ENCODE results near the gene ENTPD8.
"Not testable (repeated sequence)": the region's sequence is repeated elsewhere in the genome, so short reads cannot be mapped to it uniquely, and the experiment has no call there.

ENTPD8 gene

GRCh38 chr9:137457406-137458193 is 16.4 kb upstream of the ENTPD8 start:
- no peak for DNase-seq

DNA sequence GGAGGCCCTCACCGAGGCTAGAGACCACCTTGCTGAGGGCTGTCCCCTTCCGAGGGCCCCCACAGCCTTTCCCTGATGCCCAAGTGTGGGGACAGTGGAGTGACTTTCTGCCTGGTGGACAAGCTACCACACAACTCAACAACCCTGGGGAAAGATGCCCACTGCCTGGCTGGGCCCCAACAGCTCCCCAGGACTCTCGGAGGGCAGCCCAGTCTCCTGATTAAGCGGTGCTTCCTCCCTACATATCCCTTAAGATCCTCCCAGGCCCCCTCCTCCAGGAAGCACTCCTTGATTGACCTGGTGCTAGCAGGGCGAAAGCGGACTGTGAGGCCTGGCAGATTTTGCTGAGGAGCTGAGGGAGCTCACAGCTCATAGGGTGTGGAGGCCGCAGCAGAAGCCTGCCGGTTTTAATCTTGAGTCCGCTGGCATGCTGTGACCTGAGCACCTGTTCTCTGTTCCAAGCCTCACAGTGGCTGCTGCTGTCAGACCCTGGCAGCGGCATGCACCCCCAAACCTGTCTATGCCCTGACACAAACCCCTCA is 15.8 kb upstream of the ENTPD8 start:
- DNase-seq = no peak

GRCh38 chr9:137456061-137456863 is 15.1 kb upstream of the ENTPD8 start:
- DNase-seq = no peak

DNA sequence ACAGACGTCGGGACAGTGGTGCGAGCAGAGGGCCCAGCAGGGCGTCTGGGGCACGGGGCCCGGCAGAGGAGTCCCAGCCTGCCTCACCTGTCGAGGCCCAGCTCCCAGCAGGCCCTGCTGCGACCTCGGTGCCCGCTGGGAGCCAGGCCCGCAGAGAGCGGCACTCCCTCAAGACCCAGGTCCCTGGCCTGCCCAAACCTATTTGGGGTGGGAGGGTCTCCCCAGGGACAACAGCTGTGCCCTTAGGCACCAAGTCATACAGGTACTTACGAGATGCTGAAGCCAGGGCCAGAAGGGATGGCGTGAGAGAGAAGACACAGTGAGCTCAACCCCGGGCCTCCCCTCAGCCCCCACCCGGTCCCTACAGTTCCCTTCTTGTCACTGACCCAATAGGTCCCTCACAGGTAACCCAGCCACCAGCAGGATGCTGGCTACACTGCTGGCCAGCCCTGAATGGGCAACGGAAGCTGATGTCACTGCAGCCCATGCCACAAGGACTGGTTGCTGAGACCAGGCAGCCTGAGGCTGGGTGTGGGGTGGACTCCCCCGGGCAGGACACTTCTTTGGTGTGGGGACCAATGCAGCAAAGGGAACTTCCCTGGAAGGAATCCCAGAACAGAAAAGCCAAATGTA is 14.3 kb upstream of the ENTPD8 start:
- no peak for DNase-seq

GRCh38 chr9:137454597-137455358 is 13.6 kb upstream of the ENTPD8 start:
- DNase-seq = no peak

DNA sequence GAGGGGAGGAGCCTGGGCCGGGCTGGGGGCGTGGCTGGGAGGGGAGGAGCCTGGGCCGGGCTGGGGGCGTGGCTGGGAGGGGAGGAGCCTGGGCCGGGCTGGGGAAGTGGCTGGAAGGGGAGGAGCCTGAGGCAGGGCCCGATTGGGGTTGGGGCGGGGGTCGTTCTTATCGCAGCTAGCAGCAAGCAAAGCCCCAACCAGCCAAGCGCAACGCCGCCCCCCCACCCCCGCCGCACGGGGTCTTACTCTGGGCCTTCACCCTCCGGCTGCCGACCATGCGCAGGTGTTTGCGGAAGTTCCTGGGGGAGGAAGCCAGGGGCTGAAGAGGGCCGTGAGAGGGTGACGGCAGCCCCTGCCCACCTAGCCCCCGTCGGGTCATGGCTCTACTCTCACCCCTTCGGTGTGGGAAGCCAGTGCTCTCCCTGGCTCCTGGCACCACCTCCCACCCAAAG is 13.0 kb upstream of the ENTPD8 start:
- peak; percentile 34 for DNase-seq

- DNase-seq = peak; percentile 58
These were observed 12.5 kb upstream of the ENTPD8 start for GRCh38 chr9:137453643-137454081.

DNA sequence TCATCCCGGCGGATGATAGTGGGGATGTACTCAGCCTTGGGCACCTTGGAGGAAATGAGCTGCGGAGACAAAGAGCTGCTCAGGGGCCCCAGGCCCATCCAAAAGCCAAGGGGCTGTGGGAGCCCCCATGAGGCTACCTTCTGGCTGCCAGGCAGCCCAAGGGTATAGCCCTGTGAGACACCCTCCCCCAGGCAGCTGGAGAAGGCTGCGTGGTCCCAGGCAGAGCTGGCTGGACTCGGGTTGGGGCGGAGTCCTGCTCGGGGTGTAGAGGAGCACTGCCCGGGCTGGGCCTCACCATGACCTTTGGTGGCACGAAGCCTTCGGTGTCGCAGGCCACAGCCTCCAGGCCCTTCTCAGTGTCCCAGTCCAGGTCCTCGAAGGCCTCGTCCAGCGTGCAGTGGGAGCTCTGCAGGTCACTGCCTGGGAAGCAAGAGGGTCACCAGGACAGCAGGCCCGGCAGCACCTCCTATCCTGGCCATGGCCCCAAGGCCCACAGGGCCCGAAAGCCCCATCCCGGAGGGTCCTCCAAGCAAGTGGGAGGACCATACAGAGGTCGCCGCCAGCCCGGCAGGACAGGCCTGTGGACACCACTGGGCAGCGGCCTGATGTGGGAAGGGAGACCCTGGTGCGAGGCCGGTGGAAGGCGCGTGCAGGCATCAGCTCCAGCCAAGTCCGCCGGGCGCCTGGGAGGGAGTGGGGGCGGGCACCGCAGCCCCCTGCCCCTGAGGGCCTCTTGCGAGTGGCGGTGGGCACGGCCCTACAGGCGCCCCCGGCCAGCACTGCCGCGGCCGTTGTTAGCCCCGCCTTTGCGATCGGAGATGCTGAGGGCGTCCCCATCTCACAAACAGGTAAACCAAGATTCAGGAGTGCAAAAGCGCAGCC is 11.8 kb upstream of the ENTPD8 start:
- DNase-seq = no peak

- DNase-seq = no peak
These were observed 11.0 kb upstream of the ENTPD8 start for GRCh38 chr9:137452006-137452760.

- not testable (repeated sequence) for DNase-seq
These were observed 10.3 kb upstream of the ENTPD8 start for GRCh38 chr9:137451264-137452005.

DNA sequence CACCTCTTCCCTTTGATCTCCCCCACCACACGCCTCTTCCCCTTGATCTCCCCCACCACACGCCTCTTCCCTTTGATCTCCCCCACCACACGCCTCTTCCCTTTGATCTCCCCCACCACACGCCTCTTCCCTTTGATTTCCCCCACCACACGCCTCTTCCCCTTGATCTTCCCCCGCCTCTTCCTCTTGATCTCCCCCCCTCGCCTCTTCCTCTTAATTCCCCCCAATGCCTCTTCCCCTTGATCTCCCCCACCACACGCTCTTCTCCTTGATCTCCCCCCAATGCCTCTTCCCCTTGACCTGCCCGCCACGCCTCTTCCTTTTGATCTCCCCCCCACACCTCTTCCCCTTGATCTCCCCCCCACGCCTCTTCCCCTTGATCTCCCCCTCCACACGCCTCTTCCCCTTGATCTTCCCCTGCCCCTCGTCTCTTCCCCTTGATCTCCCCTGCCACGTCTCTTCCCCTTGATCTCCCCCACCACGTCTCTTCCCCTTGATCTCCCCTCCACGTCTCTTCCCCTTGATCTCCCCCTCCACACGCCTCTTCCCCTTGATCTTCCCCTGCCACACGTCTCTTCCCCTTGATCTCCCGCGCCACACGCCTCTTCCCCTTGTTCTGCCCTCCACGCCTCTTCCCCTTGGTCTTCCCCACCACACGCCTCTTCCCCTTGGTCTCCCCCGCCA is 9.5 kb upstream of the ENTPD8 start:
- not testable (repeated sequence) for DNase-seq

DNA sequence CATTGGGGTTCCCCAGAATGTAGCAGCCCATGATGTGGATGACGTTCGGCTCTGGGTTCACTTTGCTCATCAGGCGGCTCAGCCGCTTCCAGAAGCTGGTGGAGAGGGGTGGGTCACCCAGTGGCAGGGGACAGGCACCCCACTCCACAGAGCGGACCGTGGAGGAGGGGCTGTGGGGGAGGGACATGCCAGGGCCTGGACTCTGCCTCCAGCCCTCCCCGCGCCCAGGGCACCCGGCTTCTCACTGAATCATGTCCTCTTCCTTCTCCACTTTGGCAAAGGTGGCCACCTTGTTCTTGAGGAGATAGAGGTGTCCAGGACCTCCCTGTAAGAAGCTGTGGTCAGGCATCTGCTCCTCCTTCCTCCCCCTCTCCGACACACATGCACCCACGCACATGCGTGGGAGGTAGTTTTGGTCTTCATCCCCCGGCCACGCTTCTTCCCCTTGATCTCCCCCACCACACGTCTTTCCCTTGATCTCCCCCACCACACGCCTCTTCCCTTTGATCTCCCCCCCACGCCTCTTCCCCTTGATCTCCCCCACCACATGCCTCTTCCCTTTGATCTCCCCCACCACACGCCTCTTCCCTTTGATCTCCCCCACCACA is 8.9 kb upstream of the ENTPD8 start:
- no peak for DNase-seq

GRCh38 chr9:137449081-137449844 is 8.1 kb upstream of the ENTPD8 start:
- DNase-seq = no peak

DNA sequence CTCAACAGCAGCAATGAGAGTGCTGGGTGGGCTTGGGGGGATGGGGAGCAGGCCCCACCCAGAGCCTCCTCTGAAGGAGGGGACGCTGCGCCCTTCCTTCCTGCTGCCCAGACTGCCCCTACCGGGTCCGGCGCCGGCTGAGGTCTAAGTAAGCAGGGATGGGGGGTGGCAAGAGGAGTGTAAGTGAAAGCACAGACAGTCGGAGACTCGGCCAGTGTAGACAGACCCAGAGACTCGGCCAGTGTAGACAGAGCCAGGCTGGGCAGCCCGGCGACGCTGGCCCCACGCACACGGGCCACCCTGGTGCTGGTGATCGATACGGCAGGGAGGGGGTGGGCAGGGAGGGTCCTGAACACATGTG is 7.4 kb upstream of the ENTPD8 start:
- DNase-seq = no peak

DNA sequence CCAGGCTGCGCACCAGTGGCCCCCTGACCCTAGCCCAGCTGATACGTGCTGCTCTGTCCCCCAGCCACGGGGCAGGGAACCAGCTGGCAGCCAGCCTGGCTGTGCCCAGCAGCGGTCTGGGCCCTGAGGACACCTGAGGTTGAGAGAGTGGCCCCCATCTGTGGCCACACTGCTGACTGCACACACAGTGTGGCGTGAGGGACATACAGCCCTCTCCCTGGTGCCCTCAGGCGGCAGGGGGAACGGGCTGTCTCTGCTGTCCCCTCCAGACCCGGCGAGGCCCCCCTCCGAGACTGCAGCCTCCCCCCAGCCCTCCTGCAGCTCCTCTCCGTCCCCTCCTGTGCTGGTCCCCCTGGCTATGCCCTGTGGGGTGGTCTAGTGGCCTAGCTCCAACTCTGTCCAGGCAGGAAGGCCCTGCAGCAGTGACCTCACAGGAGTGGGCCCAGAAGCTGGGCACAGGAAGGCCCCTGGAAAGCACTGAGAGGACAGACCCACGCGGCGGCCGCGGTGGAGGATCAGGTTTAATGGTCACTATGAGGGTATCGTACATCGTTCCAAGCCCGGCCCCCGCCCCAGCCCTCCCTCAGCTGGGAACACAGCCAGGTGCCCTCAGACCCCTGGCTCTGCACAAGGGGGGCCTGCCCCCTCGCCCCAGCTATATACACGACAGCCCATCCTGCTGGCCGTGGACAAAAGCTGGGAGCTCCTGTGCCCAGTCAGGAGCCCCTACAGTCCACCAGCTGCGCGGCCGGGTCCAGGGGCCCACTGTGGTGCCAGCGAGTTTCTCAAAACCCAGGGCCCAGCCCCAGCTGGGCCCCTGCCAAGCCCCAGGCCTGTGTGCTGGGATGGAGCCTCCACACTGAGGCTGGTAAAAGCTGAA is 6.8 kb upstream of the ENTPD8 start:
- DNase-seq = no peak

DNA sequence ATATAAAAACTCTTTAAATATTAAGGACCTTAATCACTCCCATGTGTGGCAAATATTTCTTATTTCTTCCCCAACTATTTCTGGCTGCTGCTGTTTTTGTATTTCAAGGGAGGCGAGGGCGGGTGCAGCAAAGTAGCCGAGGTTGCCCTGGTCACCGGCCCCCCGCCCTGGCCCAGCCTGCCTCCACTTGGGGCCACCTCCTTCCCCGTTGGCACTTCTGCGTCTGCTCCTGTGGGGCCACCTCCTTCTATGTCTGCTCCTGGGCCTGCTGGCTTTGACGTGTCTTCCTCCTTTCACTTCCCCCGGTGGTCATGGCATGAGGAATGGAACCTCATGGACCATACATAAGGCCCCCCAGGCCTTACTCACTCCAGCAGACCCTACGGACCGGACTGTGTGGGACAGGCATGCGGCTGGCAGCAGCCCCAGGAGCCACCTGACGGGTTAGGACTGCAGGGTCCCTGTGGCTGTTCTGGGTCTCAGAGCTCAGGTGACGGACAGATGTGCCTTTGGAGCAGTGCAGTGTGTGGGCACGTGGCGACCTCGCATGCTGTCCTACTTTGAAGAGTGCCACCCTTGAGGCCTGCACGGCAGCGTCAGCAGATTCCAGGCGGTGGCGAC is 5.8 kb upstream of the ENTPD8 start:
- no peak for DNase-seq

All from stimulated activated CD4-positive, alpha-beta T cell treated with anti-CD3 and anti-CD28 coated beads, Interleukin-4, amount 100 ng/mL, for 24 hours (primary cell).